Osteocyte (in vitro differentiated cells): Measurements from ENCODE around the gene DYNC1H1. TPM values are rescaled to one million over a fixed set of nuclear protein-coding genes. Genes with fewer than 3 reads are reported as not detected.

ENCODE experiments used
- DNase-seq: peaks from one replicate; pipeline ENCODE4 v3.0.0; 2021; ENCODE audit warnings: mixed read lengths; ENCODE audit not compliant: unreplicated experiment; ENCODE audit errors: extremely low spot score
- H3K27ac Mint-ChIP-seq: one replicate; pipeline ENCODE4 v1.8.0; 2021; ENCODE audit warnings: mild to moderate bottlenecking, mixed read lengths; ENCODE audit not compliant: unreplicated experiment
- H3K27me3 Mint-ChIP-seq: one replicate; pipeline ENCODE4 v1.8.0; 2021; ENCODE audit warnings: mixed read lengths; ENCODE audit not compliant: unreplicated experiment
- H3K36me3 Mint-ChIP-seq: one replicate; pipeline ENCODE4 v1.8.0; 2021; ENCODE audit warnings: mixed read lengths; ENCODE audit not compliant: unreplicated experiment
- H3K4me1 Mint-ChIP-seq: one replicate; pipeline ENCODE4 v1.8.0; 2021; ENCODE audit warnings: mixed read lengths; ENCODE audit not compliant: unreplicated experiment
- H3K4me3 Mint-ChIP-seq: one replicate; pipeline ENCODE4 v1.8.0; 2021; ENCODE audit warnings: mild to moderate bottlenecking, moderate library complexity, mixed read lengths; ENCODE audit not compliant: unreplicated experiment
- H3K9me3 Mint-ChIP-seq: one replicate; pipeline ENCODE4 v1.8.0; 2021; ENCODE audit warnings: mixed read lengths; ENCODE audit not compliant: unreplicated experiment
- total RNA-seq: library from RNA; stranded (reverse); gene quantifications from 2 replicates; pipeline ENCODE4 v1.2.1, GENCODE V29; 2021
- TF ChIP-seq, protein P1 (sequence below): fragments of 200-600 bp; sonication (generic); IDR thresholded peaks from 2 replicates; pipeline ENCODE4 v1.5.0; 2021; ENCODE audit warnings: antibody characterized with exemption, mild to moderate bottlenecking, moderate library complexity

Gene DYNC1H1
- total RNA-seq, 1 donor from 2014 or later = 821 TPM

DNA sequence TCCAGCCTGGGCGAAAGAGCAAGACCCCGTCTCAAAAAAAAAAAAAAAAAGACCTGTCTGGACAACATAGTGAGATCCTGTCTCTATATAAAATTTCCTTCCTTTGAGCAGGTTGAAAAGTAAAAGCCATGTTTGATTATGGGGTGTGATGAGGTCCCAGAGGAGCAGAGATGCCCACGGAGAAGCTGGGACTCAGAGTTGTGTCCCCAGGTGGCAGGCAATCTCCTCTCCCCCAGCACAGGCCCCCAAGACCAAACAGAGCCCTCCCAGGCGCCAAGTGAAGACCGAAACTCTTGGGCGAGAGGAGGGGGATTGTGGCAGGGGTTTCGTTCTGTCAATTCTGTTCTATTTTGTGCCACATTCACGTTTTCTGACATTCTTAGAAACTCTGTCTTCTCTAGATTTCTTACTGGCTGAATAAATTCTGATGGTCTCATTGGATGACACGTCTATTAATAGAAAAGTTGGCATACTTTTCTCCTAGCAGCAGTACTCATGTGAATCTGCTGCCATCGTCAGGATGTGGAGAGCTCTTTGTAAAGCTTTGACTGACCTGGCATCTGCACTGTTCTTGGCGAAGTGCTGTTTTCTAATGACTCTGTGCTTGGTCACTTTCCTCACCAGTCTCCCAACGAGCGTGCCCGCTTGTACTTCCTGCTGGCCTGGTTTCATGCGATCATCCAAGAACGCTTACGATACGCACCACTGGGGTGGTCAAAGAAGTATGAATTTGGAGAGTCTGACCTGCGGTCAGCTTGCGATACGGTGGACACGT lies 79.1 kb downstream of the DYNC1H1 start:
- Mint-ChIP-seq H3K27me3 (no peaks in the 10 kb centered on the region), H3K36me3 (peaks cover 72% of the 10 kb centered on the region), H3K4me3 (no peak overlapping the region), H3K4me1 (no peaks in the 10 kb centered on the region), H3K9me3 (no peaks in the 10 kb centered on the region), H3K27ac (no peak overlapping the region)
- TF ChIP-seq, protein P1, sequence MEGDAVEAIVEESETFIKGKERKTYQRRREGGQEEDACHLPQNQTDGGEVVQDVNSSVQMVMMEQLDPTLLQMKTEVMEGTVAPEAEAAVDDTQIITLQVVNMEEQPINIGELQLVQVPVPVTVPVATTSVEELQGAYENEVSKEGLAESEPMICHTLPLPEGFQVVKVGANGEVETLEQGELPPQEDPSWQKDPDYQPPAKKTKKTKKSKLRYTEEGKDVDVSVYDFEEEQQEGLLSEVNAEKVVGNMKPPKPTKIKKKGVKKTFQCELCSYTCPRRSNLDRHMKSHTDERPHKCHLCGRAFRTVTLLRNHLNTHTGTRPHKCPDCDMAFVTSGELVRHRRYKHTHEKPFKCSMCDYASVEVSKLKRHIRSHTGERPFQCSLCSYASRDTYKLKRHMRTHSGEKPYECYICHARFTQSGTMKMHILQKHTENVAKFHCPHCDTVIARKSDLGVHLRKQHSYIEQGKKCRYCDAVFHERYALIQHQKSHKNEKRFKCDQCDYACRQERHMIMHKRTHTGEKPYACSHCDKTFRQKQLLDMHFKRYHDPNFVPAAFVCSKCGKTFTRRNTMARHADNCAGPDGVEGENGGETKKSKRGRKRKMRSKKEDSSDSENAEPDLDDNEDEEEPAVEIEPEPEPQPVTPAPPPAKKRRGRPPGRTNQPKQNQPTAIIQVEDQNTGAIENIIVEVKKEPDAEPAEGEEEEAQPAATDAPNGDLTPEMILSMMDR = no peak
- no peak for DNase-seq

- Mint-ChIP-seq H3K4me3 (no peak overlapping the region), H3K36me3 (peaks cover 70% of the 10 kb centered on the region), H3K27me3 (no peaks in the 10 kb centered on the region), H3K4me1 (no peaks in the 10 kb centered on the region), H3K27ac (no peak overlapping the region), H3K9me3 (no peaks in the 10 kb centered on the region)
- TF ChIP-seq, protein P1 = no peak
- DNase-seq = no peak
Observed at GRCh38 chr14:102044566-102044965, 80.2 kb downstream of the DYNC1H1 start.

DNA sequence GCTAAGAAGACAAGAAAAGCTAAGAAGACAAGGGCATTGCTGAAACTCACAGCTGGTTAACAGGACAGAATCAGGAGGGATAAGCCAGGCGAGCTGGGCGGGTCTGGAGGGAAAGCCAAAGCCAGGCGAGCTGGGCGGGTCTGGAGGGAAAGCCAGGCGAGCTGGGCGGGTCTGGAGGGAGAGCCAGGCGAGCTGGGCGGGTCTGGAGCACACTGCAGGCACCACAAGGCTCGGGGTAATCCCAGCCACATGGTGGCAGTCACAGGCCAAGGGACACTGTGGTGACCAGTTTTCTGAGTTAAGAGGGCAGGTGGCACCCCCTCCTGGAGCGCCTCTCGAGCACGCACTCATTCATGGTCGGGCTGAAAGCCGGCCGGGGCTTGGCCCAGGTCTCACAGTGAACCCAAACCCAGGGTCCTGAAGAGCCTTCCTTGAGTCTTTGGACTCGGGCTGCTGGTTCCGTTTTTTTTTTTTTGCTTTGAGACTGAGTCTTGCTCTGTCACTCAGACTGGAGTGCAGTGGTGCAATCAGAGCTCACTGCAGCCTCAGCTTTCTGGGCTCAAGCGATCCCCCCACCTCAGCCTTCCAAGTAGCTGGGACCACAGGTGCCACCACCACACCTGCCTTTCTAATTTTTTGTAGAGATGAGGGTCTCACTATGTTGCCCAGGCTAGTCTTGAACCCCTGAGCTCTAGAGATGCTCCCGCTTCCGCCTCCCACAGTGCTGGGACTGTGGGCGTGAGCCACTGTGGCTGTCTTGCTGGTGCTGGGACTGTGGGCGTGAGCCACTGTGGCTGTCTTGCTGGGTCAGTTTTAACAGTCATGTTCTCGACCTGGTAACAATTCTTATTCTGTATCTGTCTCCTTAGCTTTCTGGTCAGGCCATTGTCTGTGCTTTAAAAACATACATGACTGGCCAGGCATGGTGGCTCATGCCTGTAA lies 82.2 kb downstream of the DYNC1H1 start:
- TF ChIP-seq, protein P1 = peak; percentile 21
- DNase-seq = no peak

GRCh38 chr14:102047808-102048540 lies 83.6 kb downstream of the DYNC1H1 start:
- Mint-ChIP-seq H3K4me1 (no peaks in the 10 kb centered on the region), H3K36me3 (peaks cover 66% of the 10 kb centered on the region), H3K4me3 (no peak overlapping the region), H3K9me3 (no peaks in the 10 kb centered on the region), H3K27me3 (no peaks in the 10 kb centered on the region), H3K27ac (no peak overlapping the region)
- TF ChIP-seq, protein P1 = no peak
- DNase-seq = no peak

More for the DNA sequence above, 82.2 kb downstream of the DYNC1H1 start:
- H3K4me1 Mint-ChIP-seq = no peaks in the 10 kb centered on the region
- H3K36me3 Mint-ChIP-seq = peaks cover 65% of the 10 kb centered on the region
- H3K27me3 Mint-ChIP-seq = no peaks in the 10 kb centered on the region
- no peaks in the 10 kb centered on the region for H3K9me3 Mint-ChIP-seq
- H3K4me3 Mint-ChIP-seq = no peak overlapping the region
- H3K27ac Mint-ChIP-seq = peak overlapping the region; percentile 47
